Right renal cortex interstitium (tissue), 3 donors: Measurements from ENCODE around the gene SGK2. TPM values are rescaled to one million over a fixed set of nuclear protein-coding genes. Genes with fewer than 3 reads are reported as not detected.
A peak's percentile ranks its signal among the peaks of the same experiment; 100 is the strongest.

Experiments used
- DNase-seq, 3 donors: peaks; one replicate each; pipeline ENCODE4 v3.0.0-alpha.2; 2013; ENCODE audit warnings: low read depth in 3 of 3, low spot score in 2 of 3
- polyA plus RNA-seq, 3 donors: library from polyadenylated mRNA; unstranded; fragments of 120-200 nt; gene quantifications; one replicate each; pipeline ENCODE4 v1.2.1, GENCODE V29; 2013; ENCODE audit not compliant: insufficient read length in 3 of 3

The SGK2 gene
- 10 to 100 TPM; 28.8 to 41.6 (median 32.8) TPM for polyA plus RNA-seq

DNA sequence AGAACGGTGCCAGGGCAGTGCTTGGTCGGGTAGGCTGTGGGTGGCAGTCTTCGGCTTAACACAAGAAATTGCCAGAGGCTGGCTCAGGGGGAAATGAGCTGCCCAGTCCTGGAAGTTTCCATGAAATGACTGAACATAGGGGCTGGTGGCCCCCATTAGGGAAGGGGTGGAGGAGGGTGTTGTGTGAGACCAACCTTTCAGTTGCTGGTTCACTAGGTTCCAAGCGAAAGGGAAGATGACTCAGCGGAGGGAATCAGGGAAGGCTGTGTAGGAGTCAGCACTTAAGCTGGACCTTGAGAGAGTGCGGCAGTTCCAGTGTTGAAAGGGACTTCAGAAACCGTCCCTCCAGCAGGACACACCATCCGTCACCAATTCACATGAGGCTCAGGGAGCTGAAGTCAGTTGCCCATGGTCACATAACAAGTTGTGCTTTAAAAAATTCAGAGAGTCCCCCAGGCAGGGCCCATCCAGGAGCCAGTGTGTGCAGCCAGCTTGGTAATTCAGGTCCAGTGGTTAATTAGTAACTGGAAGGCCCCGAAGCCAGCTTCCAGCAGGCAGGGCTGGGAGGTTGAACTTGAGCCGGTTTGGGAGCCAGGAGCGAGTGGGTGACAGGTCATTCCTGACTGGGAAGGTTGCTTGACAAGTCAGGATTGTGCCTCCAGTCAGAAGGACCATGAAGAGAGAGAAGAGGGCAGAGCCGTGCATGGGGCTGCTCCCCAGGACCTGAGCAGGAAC is at the start of gene SGK2:
SGK2 (plus strand) TSS at position 616 of the 735 bp plus-strand sequence. CDS start 7,469 bp downstream, outside the sequence.
- peak; percentile 47 to 74 (median 64) for DNase-seq

DNA sequence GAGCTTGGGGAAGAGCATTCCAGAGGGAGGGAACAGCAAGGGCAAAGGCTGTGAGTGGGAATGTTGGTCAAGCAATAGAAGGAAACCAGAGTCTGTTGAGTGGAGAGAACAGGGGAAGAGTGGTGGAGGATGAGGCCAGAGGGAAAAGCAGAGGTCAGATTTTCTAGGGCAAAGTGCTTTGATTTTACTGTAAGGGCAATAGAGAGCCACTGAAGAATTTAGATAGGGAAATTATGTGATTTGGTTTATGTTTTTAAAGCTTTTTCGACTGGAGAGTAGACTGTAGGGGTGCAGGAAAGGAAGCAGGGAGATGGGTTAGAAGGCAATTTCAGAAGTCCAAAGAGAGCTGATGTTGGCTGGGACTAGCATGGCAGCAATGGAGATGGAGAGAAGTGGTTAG is 46.9 kb upstream of the SGK2 start:
- DNase-seq: no peak

DNA sequence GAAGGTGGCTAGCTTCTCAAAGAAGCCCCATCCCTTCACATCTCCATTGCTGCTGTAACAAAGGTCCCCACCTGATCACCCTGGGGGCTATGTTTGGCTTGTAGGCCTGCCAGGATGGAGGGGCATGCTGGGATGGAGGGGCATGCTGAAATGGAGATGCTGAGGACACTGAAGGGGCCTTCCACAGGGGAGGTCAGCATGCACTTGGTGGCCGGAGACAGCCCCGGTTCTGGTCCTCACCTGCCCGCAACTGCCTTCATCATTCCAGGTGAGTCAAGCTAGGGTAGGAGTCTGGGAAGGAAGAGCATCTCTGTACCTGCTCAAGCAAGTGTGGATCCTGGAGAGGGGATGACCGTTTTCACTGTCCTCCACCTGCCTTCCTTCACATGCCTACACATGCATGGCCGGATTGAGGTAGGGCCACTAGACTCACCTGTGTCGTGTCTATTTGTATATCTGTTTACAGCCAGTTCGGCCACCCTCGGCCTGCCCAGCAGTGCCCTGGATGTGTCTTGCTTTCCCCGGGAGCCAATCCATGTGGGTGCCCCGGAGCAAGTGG is 45.4 kb upstream of the SGK2 start:
- no peak for DNase-seq

DNA sequence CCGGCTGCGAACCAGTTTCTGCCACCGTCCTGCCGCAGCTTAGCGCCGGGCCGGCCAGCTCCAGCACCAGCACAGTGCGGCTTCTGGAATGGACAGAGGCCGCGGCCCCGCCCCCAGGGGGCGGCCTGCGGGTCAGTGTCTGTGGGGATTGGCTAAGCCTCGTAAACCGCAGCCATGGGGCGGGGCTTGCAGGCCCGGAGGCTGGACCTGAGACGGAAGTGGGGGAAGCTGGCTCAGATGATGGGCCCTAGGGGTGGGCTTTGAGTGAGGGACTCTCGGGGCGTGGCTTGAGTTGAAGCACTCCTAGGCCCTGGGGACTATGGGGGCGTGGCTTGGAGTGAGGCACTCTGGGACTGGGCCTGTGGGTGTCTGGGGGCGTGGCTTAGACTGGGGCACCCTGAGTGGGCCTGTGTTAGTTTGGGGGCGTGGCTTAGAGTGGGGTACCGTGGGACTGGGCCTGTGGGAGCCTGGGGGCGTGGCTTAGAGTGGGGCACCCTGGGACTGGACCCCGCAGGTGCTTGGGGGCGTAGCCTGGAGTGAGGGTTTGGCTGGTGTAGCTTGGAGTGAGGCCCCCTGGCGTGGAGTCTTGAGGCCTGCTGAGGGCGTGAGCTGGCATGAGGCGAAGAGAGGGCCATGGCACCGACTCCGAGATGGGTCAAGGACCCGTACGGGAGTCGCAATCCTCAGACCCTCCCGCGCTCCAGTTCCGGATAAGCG is 44.7 kb upstream of the SGK2 start:
- peak; percentile 84 to 97 (median 92) for DNase-seq

DNA sequence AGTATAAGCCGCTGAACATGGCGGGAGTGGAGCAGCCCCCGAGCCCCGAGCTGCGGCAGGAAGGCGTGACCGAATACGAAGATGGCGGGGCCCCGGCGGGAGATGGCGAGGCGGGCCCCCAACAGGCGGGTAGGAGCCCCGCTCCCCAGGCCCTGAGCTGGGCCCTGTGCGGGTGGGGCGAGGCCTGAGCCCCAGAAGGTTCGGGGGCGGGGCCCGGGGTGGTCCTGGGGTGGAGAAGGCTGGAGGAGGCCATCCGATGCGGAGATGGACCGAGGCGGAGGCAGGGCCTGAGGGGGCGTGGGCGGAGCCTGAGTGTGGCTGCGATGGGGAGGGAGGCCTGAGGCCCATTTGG is 44.2 kb upstream of the SGK2 start:
- no peak for DNase-seq

DNA sequence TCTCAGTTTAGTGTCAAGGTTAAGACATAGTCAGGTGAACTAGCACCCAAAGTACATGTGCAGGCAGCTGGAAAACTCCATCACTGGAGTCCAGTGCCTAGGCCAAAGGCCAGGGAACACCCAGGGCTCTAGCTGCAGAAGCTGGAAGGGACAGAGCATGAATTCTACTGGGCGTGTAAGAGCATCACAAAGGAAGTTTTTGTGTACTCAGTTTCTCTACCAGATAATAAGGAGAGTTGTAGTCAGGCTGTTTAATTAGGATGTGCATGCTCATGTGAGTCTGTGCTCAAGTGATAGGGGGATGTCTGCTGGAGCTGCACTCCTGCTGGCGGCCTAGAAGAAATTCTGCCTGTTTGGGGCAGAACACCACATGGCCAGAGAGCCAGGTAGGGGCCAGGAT is 43.2 kb upstream of the SGK2 start:
- DNase-seq: no peak

DNA sequence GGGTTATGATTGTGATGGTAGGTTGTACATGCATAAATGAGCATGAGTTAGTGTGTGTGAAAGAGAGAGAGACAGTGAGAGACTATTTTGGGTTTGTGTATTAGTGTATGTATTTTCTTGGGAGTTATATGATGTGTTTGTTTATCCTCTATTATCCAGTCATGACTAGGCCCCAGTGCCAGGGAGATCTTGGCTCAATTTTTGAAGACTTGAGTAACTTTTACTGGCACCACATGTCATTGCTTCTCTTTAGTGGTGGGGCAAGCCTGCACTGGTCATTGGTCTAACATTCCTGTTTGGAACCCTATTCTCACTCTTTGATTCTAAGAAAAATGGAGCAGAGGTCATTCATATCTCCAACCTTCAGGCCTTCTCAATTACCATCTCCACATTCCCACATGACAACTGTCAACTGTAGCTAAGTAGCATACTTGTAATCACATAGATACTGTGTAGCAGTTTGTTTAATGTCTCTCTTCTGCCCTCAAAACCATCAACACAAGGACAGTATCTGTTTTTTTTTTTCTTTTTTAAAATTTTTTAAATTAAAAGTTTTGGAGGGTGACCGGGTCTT is 42.5 kb upstream of the SGK2 start:
- DNase-seq: no peak

DNA sequence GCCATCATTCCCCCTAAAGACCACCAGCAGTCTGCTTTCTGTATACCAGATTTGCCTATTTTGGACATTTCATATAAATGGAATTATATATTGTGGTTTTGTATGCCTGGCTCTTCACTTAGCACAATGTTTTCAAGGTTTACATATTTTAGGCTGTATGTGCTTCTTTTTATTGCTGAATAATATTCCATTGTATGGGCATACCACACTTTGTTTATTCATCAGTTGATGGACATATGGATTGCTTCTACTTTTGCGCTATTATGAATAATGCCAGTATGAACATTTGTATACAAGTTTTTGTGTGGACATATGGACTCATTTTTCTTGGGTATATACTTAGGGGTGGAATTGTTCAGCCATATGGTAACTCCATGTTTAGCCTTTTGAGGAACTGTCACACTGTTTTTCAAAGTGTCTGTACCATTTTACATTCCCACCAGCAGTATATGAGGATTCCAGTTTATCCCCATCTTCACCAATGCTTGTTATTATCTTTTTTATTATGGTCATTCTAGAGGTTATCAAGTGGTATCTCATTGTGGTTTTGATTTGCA is 38.7 kb upstream of the SGK2 start:
- DNase-seq: no peak

DNA sequence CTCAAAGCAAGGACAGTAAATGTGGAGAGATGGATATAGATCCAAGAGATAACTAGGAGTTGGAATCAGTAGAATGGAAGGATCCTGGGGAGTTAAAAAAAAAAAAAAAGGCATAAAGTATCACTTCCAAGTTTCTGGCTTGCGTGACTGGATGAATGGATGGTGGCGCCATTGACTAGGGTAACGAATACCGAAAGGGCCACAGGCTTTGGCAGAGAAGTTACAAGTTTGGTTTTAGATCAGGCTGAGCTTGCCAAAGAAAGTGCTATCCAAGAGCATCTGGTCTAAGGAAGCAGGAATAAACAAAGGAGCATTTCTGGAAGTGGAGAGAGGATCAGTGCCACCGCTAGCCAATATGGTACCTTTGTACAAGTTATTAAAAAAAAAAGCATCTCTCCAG is 33.8 kb upstream of the SGK2 start:
- no peak for DNase-seq

DNA sequence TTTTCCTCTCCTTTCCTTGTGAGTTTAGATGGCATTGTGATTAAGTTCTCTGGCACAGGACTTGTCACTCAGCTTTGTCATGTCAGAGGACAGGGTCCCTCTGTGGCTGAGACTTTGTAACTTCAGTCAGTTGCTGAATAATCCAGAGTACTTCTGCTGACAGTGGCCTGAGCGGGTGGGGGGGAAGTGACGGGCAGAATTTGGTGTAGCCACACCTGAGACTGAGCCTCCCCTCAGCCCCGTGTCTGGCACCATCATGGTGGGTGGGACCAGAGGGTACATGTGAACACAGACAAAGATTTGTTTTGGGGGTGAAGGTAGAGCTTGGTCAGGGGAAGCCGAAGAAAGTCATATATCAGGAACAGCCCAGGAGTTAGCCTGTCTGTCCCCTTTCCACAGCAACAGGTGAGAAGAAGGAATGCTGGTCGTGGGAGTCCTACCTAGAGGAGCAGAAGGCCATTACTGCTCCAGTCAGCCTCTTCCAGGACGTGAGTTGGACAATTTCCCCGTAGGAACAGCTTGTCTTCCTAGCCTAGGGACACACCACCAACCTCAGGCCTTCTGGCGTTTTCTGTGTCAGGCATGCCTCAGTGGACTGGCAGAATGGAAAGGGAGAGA is 30.5 kb upstream of the SGK2 start:
- no peak for DNase-seq

DNA sequence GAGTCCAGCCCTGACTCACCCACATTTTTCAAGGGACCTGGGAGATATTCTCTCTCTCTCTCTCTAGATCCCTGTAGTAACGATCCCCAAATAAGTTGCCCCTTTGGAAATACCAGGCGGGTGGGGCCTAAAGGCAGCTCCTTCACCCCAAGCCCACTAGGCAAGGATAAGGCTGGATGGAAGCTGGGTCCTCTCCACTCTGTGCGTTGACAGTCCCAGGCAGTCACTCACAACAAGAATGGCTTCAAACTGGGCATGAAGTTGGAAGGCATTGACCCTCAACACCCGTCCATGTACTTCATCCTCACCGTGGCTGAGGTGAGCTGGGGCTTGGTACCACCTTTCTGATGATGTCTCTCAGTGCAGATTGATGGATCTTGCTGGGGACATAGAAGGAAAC is 29.8 kb upstream of the SGK2 start:
- no peak for DNase-seq

DNA sequence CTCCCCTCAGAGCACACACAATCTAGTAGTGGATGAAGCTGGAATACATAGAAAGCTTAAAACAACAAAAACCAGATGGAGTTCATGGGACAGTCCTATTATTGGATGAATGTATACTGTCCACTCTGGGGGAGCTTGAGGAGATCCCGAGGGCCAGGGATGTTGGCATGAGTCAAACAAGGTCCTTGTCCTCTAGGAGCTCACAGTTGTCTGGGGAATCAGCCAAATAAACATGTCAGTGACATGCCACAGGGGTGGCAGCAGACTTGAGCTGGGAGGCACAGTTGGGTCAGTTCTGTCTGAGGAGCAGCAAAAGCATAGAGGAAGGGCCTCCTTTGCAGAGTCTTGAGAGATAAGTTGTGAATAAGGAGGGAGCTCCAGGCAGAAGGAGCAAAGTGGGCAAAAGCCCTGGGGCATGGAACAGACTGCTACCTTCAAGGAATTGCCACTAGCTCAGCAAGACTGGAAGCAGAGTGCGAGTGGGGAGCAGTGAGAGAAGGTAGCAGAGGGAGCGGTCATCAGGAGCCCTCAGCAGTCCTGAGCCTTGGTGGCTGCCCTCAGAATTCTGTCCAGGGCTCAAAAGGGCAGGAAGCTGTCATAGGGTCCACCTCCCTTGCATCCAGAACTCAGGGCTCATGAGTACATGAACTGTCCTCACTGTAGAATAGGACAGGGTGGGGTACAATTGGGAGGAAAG is 29.2 kb upstream of the SGK2 start:
- no peak for DNase-seq

DNA sequence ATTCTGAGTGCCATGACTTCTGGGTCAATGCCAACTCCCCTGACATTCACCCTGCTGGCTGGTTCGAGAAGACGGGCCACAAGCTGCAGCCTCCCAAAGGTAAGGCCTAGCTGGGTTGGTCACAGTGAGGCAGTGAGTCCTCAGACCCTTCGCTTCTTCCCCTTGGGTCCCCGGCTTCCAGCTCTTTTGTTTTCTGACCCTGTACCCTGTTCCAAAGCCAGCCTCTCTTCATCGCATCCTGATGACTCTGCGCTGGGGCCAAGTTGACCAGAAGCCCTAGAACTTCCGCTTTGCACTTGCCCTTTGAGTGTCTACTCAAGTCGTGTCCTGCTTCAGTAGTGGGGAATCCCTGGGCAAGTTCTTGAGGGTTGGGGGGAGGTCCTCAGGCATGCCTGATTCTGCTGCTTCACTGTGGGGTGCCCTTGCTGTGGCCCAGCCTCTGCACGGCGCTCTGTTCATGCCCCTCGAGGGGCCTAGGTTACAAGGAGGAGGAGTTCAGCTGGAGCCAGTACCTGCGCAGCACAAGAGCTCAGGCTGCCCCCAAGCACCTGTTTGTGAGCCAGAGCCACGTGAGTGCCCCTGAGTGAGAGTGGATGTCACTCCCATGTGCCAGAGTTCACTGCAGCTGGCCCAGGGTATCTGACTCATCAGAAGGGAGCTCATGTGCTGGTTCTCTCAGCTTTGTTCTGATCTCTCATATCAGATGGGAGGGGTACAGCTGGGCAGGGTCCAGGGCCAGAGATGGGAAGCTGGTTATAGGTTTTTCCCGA is 28.3 kb upstream of the SGK2 start:
- no peak for DNase-seq

DNA sequence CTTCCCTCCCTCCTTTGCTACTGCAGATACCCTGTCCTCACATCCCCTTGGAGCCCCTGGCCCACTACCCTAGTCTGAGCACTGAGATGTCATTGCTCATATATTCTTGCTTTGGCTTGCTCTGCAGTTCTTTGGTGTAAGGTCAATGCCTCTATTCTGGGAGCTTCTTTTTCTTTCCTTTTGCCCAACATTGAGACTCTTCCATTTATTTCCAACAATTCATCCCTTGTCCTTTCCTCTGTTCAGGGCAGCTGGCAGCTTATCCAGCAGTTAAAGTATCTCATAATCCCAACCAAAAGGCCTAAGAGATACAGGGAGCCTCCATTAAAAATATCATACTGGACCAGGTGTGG is 27.8 kb upstream of the SGK2 start:
- DNase-seq: no peak

DNA sequence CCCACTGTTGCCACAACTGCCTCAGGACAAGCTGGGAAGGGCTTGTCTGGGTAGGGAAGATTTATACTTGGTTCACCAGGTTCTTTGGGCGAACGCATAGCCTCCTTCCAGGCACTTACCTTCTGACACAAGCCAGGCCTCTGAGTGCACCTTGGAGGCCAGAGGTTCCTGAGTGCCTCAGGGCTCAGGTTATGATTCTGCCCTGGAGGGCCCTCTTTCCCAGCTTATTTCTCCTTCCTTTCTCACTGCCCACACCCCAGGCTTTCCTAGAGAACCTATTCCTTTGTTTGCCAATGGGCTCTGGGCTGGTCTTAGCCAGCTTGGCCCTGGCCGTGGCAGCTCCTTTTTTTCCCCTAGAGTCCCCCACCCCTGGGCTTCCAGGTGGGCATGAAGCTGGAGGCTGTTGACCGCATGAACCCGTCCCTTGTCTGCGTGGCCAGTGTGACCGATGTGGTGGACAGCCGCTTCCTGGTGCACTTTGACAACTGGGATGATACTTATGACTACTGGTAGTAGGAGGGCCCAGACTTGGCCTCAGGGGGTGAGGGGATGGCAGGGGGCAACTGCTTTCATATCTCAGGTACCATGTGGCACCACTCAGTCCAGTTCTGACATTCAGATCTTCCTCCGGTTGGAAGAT is 26.3 kb upstream of the SGK2 start:
- no peak for DNase-seq

DNA sequence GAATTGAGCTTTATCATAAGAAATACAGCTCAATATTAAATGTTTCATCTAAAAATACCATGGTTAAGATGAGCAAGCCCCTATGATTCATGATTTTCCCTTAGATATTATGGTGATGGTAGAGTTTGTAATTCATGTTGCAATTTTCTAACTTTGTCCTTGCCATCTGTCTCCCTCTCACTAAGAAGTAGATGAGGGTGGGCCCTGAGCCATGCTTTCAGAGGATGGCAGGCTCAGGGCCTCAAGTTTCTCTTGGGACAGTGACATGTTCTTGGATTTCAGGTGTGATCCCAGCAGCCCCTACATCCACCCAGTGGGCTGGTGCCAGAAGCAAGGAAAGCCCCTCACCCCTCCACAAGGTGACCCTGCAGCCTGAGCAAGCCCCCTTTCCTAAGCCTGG is 25.8 kb upstream of the SGK2 start:
- no peak for DNase-seq

DNA sequence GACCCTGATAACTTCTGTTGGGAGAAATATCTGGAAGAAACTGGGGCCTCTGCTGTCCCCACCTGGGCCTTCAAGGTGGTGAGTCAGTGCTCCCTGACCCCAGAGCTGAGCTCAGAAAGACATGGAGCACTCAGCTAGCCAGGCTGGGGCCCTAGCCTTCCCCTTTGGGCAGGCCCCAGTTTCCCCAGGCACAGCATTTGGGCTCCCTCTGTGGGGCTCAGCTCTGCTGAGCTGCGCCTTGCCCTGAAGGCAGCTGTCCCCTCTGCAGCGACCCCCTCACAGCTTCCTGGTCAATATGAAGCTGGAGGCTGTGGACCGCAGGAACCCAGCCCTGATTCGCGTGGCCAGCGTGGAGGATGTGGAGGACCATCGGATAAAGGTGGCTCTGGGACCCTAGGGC is 24.8 kb upstream of the SGK2 start:
- no peak for DNase-seq

DNA sequence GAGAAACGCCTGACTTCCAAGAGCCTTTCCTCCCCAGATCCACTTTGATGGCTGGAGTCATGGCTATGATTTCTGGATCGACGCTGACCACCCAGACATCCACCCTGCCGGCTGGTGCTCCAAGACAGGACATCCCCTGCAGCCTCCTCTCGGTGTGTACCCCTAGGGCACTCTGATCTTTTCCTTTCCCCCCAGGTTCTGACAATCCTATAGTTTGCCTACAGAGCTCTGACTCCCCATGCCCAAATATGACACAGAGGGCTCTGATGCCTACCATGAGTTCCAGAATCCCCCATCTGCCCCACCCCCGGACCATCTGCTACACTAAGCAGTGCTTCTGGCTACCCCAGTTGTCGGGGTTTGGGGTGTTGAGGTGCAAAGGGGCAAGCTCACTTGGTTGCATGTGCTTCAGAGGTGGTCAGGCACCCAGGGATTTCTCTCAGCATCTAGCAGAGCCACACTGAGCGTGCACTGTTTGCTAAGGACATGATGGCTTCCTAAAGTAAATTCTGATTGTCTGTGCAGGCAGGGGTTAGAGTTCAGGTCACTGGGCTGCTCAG is 24.0 kb upstream of the SGK2 start:
- DNase-seq: no peak
